Keratinocyte (primary cell): ENCODE measurements around the gene SEC22A. TPM values are rescaled to one million over a fixed set of nuclear protein-coding genes. Genes with fewer than 3 reads are reported as not detected.

Source experiments
- DNase-seq: peaks from one replicate; pipeline ENCODE4 v3.0.0-alpha.2; 2011; ENCODE audit warnings: low read depth, missing footprints, low spot score
- FAIRE-seq: peaks from 2 replicates; lab custom pipeline; 2011; peaks lifted over from hg19 to GRCh38; lab: Jason Lieb, UNC
- H2AFZ ChIP-seq: 2 replicates; pipeline ENCODE4 v1.6.0; 2012; ENCODE audit warnings: low read length, control low read depth, inconsistent platforms; ENCODE audit not compliant: control insufficient read depth
- H3K27ac ChIP-seq: 2 replicates; pipeline ENCODE4 v1.5.1; 2011; ENCODE audit warnings: low read length; ENCODE audit not compliant: control insufficient read depth, insufficient read depth
- H3K27me3 ChIP-seq: 3 replicates; pipeline ENCODE4 v1.6.0; 2011; ENCODE audit warnings: low read length; ENCODE audit not compliant: control insufficient read depth, insufficient read depth; ENCODE audit errors: extremely low read depth
- H3K36me3 ChIP-seq, 2 experiments: 2 replicates in 1 of 2; 3 replicates in 1 of 2; pipeline ENCODE4 v1.5.1; 2011; ENCODE audit warnings: low read length in 2 of 2, mild to moderate bottlenecking in 1 of 2; ENCODE audit not compliant: control insufficient read depth in 2 of 2, insufficient read depth in 2 of 2; ENCODE audit errors: extremely low read depth in 1 of 2
- H3K4me1 ChIP-seq: 3 replicates; pipeline ENCODE4 v1.5.1; 2011; ENCODE audit warnings: low read length; ENCODE audit not compliant: control insufficient read depth, insufficient read depth; ENCODE audit errors: extremely low read depth
- H3K4me2 ChIP-seq: 3 replicates; pipeline ENCODE4 v1.6.0; 2011; ENCODE audit warnings: low read depth, low read length; ENCODE audit not compliant: control insufficient read depth, insufficient read depth; ENCODE audit errors: extremely low read depth
- H3K4me3 ChIP-seq, 3 experiments: fragments of 200-600 bp in 1 of 3; sonication (generic) in 1 of 3; 2 replicates in 2 of 3; 3 replicates in 1 of 3; pipeline ENCODE4 v1.5.1; 2011 to 2016; ENCODE audit warnings: low read length in 3 of 3, mild to moderate bottlenecking in 3 of 3, control low read depth in 2 of 3, inconsistent platforms in 1 of 3, low read depth in 1 of 3, mixed read lengths in 1 of 3, mixed run types in 1 of 3, moderate library complexity in 1 of 3; ENCODE audit not compliant: control insufficient read depth in 2 of 3, insufficient read depth in 2 of 3; ENCODE audit errors: extremely low read depth in 1 of 3
- H3K79me2 ChIP-seq: 2 replicates; pipeline ENCODE4 v1.6.0; 2012; ENCODE audit warnings: low read length; ENCODE audit not compliant: control insufficient read depth, insufficient read depth
- H3K9ac ChIP-seq: 3 replicates; pipeline ENCODE4 v1.6.0; 2011; ENCODE audit warnings: low read length; ENCODE audit not compliant: control insufficient read depth, insufficient read depth; ENCODE audit errors: extremely low read depth
- H3K9me1 ChIP-seq: 3 replicates; pipeline ENCODE4 v1.6.0; 2011; ENCODE audit warnings: low read length; ENCODE audit not compliant: control insufficient read depth, insufficient read depth; ENCODE audit errors: extremely low read depth
- H3K9me3 ChIP-seq: 2 replicates; pipeline ENCODE4 v1.5.1; 2012; ENCODE audit warnings: low read depth, low read length; ENCODE audit not compliant: control insufficient read depth
- H4K20me1 ChIP-seq: 3 replicates; pipeline ENCODE4 v1.6.0; 2011; ENCODE audit warnings: low read length; ENCODE audit not compliant: control insufficient read depth, insufficient read depth; ENCODE audit errors: extremely low read depth
- CTCF ChIP-seq, 3 experiments: IDR thresholded peaks in 1 of 3; conservative IDR thresholded peaks in 1 of 3; optimal IDR thresholded peaks in 1 of 3; 2 replicates in 2 of 3; 3 replicates in 1 of 3; pipeline versions ENCODE3 to v1.5.1; 2011; ENCODE audit warnings: low read length in 3 of 3, mild to moderate bottlenecking in 3 of 3, moderate library complexity in 2 of 3, control low read depth in 1 of 3, inconsistent platforms in 1 of 3; ENCODE audit not compliant: insufficient read depth in 2 of 3; ENCODE audit errors: extremely low read depth in 1 of 3
- EZH2 ChIP-seq: IDR thresholded peaks from one replicate; pipeline ENCODE4 v1.6.1; 2012; ENCODE audit warnings: inconsistent platforms, mild to moderate bottlenecking, low read length, moderate library complexity
- dilution Hi-C: fragments of 300-500 bp; cut with MboI; formaldehyde crosslinking; loops from one replicate; pipeline ENCODE4 v1.7.0; 2020; ENCODE audit warnings: low sequenced_read_pairs; ENCODE audit not compliant: extremely low pct_ligation_motif_present
- polyA plus RNA-seq, 5 experiments: library from polyadenylated mRNA; depleted of rRNA in 3 of 5; stranded (reverse) in 3 of 5; stranded (forward) in 1 of 5; unstranded in 1 of 5; fragments of >200 nt; gene quantifications; 1 replicate in 1 of 5; 2 replicates in 3 of 5; 3 replicates in 1 of 5; pipeline versions ENCODE4 v1.2.1 to v1.2.3, GENCODE V29; 2011 to 2012; ENCODE audit warnings: missing spikeins in 2 of 5, low read depth in 1 of 5, low replicate concordance in 1 of 5

The SEC22A gene
- polyA plus RNA-seq, 1 donor (not counting 4 experiments of a cell fraction or from before 2014, with no cell fraction given): 32.9 TPM

GRCh38 chr3:123256256-123256655, 54.5 kb downstream of the SEC22A start:
- Histone ChIP-seq H3K27me3 (no peaks in the 10 kb centered on the region), H3K4me3 (no peak overlapping the region), H3K36me3 (no peaks in the 10 kb centered on the region), H3K4me1 (peaks cover 2% of the 10 kb centered on the region), H3K9me3 (no peaks in the 10 kb centered on the region), H3K79me2 (no peaks in the 10 kb centered on the region), H2AFZ (no peak overlapping the region), H3K27ac (no peak overlapping the region), H3K9me1 (no peaks in the 10 kb centered on the region), H3K9ac (no peak overlapping the region), H3K4me2 (no peak overlapping the region), H4K20me1 (no peaks in the 10 kb centered on the region)
- dilution Hi-C loops: no loop called here
- FAIRE-seq: no peak
- DNase-seq: no peak
- no peak for TF ChIP-seq EZH2
- TF ChIP-seq CTCF (optimal IDR thresholded peaks at IDR 0.05 in 1 of 3, IDR thresholded peaks at IDR 0.05 in 1 of 3, conservative IDR thresholded peaks at IDR 0.05 in 1 of 3; ENCODE audit: extremely low read depth in 1 of 3, insufficient read depth in 2 of 3, low read length in 3 of 3): no peak

- TF ChIP-seq CTCF (optimal IDR thresholded peaks at IDR 0.05 in 1 of 3, IDR thresholded peaks at IDR 0.05 in 1 of 3, conservative IDR thresholded peaks at IDR 0.05 in 1 of 3; ENCODE audit: extremely low read depth in 1 of 3, insufficient read depth in 2 of 3, low read length in 3 of 3) (no peak), EZH2 (no peak)
- Histone ChIP-seq H4K20me1 (no peaks in the 10 kb centered on the region), H3K27me3 (no peaks in the 10 kb centered on the region), H3K36me3 (no peaks in the 10 kb centered on the region), H3K9me1 (no peaks in the 10 kb centered on the region), H3K27ac (no peak overlapping the region), H3K4me3 (no peak overlapping the region), H3K79me2 (no peaks in the 10 kb centered on the region), H3K4me1 (peaks cover 2% of the 10 kb centered on the region), H3K9me3 (no peaks in the 10 kb centered on the region), H3K4me2 (no peak overlapping the region), H3K9ac (no peak overlapping the region), H2AFZ (no peak overlapping the region)
- FAIRE-seq: no peak
- DNase-seq: no peak
- dilution Hi-C loops: no loop called here
Measured at GRCh38 chr3:123258359-123258758, 56.6 kb downstream of the SEC22A start.
